Smooth muscle cell of the brain vasculature (primary cell): ENCODE measurements around the gene SS18L1.
"Not testable (repeated sequence)": the region's sequence is repeated elsewhere in the genome, so short reads cannot be mapped to it uniquely, and the experiment has no call there.

Source experiments
- DNase-seq: peaks from one replicate; pipeline ENCODE4 v3.0.0-alpha.2; 2012; ENCODE audit warnings: low read depth, low spot score

Gene SS18L1

GRCh38 chr20:62137478-62138203 lies 5.9 kb upstream of the SS18L1 start:
- no peak for DNase-seq

- no peak for DNase-seq
Measured at GRCh38 chr20:62138204-62138543, 5.4 kb upstream of the SS18L1 start.

GRCh38 chr20:62138912-62139311 lies 4.7 kb upstream of the SS18L1 start:
- no peak for DNase-seq

- DNase-seq = no peak
Measured at GRCh38 chr20:62139636-62140035, 3.9 kb upstream of the SS18L1 start.

- DNase-seq = no peak
Measured at GRCh38 chr20:62141043-62141396, 2.5 kb upstream of the SS18L1 start.

- no peak for DNase-seq
Measured at GRCh38 chr20:62141397-62142251, 1.9 kb upstream of the SS18L1 start.

- no peak for DNase-seq
Measured at GRCh38 chr20:62142252-62143080, 1.1 kb upstream of the SS18L1 start.

GRCh38 chr20:62143957-62144825 lies 622 bp downstream of the SS18L1 start:
- no peak for DNase-seq

GRCh38 chr20:62145688-62146018 lies 2.1 kb downstream of the SS18L1 start:
- no peak for DNase-seq

- DNase-seq = no peak
Measured at GRCh38 chr20:62146019-62146755, 2.6 kb downstream of the SS18L1 start.

GRCh38 chr20:62147125-62147524 lies 3.6 kb downstream of the SS18L1 start:
- DNase-seq = no peak

GRCh38 chr20:62147528-62147927 lies 4.0 kb downstream of the SS18L1 start:
- DNase-seq = no peak

- not testable (repeated sequence) for DNase-seq
Measured at GRCh38 chr20:62148383-62148782, 4.8 kb downstream of the SS18L1 start.

- DNase-seq = no peak
Measured at GRCh38 chr20:62148908-62149314, 5.3 kb downstream of the SS18L1 start.

- no peak for DNase-seq
Measured at GRCh38 chr20:62149532-62150309, 6.2 kb downstream of the SS18L1 start.

- DNase-seq = no peak
Measured at GRCh38 chr20:62150310-62150575, 6.7 kb downstream of the SS18L1 start.

- no peak for DNase-seq
Measured at GRCh38 chr20:62151225-62151624, 7.7 kb downstream of the SS18L1 start.

GRCh38 chr20:62151835-62152364 lies 8.3 kb downstream of the SS18L1 start:
- DNase-seq = no peak

- no peak for DNase-seq
Measured at GRCh38 chr20:62155428-62156253, 12.1 kb downstream of the SS18L1 start.
